NK-92 treated with Interleukin-12 subunit alpha and Interleukin-12 subunit beta, amount 100 ng/mL, for 24 hours (cell line): Measurements from ENCODE around the gene MLX.
"Not testable (repeated sequence)": the region's sequence is repeated elsewhere in the genome, so short reads cannot be mapped to it uniquely, and the experiment has no call there.

Experiments used
- DNase-seq: peaks from one replicate; lab custom pipeline; 2025; lab: John Stamatoyannopoulos, UW

Gene MLX

DNA sequence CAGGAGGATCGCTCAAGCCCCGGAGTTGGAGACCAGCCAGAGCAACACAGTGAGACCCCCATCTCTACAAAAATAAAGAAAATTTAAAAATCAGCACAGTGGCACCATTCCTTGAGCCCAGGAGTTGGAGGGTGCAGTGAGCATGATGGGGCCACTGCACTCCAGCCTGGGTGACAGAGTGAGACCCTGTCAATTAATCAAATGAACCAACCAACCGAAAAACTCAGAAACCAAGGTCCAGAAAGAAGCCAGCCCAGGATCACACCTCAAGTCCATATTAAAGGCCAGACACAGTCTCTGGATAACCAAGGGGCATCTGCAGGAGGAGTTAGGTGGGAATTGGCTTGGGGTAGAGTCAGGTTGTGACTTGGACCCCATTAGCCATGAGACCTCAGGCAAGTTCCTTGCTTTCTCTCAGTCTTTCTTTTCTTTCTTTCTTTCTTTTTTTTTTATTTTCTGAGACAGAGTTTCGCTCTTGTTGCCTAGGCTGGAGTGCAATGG, 11.7 kb upstream of the MLX start:
- DNase-seq: no peak

DNA sequence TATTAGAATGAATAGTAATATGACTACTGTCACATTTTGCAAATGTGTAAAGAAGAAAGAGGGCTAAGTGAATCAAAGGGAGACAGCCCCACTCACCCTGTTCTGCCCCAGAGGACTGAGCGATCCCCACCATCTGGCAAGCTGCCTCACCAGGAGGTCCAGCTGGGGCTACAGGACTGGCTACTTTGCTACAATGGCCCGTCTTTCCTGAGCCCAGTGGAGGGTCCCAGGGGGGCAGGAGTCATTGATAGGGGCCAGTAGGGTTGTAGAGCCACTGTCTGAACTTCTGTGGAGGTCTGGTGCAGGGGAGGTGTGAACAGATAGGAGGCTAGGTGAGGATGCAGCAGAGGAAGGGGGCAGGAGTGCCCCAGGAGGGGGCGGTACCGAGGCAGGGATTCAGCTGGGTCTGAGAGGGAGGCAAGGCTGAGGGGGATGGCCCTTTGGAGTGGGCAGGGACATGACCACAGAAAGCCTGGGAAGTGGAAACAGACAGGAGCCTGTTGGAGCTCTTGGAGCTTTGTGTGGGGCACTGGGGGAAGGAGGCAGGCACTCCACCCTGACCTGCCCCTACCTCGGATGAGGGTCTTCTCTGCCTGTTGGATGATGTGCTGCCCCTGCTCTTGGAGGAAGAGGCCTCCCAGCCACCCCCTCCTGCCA, 10.8 kb upstream of the MLX start:
- DNase-seq: not testable (repeated sequence)

DNA sequence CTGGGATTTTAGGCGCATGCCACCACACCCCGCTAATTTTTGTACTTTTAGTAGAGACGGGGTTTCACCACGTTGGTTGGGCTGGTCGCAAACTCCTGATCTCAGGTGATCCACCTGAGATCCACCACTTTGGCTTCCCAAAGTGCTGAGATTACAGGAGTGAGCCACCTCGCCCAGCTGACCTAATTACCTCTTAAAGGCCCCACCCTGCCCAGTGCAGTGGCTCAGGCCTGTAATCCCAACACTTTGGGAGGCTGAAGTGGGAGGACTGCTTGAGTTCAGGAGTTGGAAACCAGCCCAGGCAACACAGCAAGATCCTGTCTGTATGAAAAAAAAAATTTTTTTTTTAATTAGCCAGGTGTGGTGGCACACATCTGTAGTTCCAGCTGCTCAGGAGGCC, 7.8 kb upstream of the MLX start:
- DNase-seq: no peak

DNA sequence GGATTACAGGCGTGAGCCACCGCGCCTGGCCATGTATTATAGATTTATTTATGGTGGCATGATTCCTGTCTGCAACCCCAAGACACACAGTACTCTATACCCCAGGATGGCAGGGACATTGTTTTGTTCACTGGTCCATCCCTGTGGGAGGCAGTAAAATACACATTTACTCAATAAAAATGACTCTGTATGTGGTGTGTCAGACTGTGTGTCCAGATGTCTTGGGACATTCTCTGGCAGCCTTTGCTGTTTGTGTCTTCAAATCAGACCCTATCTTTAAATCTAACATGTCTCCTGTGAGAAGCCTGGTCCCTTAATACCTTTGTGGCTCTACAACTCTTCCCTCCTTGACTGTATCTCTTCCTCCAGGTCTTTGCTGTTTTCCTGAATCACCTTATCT, 6.7 kb upstream of the MLX start:
- no peak for DNase-seq

DNA sequence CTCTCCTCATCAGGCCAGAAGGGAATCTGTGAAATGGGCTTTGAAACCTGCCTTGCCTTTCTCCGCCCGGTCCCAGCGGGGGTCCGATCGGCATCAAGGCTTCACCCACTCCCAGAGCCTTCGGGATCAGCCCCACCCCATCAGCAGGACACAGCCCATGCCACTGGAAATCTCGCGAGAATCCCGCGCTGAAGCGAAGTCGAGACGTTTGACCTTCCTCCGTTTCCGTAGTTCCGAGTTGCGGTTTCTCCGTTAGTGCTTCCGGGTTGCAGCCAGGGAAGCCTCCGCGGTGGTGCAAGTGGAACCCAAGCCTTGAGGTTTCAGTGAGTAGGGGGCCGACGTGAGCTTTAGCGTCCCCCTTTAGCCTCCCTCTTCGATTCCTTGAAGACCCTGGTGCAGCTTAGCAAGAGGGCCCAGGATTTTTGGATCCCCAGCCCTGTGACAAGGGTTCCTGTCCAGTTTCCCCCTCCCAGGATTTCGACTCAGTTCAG, 5.0 kb upstream of the MLX start, which contains the start of gene COASY:
COASY (plus strand) TSS at position 252 of the 491 bp plus-strand sequence. CDS start 475 bp downstream, outside the sequence.
- DNase-seq: peak; percentile 88

DNA sequence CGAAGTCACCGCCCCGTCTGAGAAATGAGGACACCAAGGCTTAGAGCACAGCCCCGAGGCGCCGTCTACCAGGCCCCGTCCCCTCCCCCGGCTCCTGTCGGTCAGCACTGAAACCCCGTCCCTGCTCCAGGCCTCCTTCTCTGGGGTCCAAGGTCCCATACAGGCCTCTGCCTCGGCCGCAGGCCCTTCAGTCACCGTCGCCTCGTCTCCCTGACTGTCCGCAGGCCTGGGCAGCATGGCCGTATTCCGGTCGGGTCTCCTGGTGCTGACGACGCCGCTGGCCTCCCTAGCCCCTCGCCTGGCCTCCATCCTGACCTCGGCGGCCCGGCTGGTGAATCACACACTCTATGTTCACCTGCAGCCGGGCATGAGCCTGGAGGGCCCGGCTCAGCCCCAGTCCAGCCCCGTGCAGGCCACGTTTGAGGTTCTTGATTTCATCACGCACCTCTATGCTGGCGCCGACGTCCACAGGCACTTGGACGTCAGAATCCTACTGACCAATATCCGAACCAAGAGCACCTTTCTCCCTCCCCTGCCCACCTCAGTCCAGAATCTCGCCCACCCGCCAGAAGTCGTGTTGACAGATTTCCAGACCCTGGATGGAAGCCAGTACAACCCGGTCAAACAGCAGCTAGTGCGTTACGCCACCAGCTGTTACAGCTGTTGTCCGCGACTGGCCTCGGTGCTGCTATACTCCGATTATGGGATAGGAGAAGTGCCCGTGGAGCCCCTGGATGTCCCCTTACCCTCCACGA, 4.3 kb upstream of the MLX start:
- DNase-seq: no peak

DNA sequence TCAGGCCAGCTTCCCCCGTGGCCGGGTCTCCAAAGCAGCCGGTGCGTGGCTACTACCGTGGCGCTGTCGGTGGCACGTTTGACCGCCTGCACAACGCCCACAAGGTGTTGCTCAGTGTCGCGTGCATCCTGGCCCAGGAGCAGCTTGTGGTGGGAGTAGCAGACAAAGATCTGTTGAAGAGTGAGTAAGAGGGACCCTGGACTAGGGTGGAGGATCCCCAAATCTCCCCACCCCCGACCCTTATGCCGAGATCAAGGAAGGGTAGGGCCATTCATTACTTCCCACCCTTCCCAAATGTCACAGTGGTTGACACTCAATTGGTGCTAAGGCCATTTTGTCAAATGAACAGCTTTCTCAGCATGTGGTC, 3.8 kb upstream of the MLX start:
- no peak for DNase-seq

DNA sequence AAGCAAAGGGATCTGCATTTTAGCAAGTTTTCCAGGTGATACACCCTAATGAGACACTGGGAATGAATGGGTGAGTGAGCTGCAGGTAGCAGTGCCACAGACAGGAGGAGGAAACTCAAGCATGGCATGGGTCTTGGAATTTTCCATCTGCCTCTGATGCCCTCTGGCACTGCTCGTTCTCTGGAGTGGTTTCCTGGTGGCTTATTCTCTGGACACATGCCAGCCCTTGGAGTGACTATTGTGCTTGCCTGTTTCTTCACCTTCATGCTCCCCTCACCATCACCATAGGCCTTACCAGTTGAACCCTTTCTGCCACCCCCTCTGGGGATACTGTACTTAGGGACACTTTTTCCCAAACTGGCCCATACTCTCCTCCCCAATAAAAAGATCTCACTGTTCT, 3.4 kb upstream of the MLX start:
- no peak for DNase-seq

DNA sequence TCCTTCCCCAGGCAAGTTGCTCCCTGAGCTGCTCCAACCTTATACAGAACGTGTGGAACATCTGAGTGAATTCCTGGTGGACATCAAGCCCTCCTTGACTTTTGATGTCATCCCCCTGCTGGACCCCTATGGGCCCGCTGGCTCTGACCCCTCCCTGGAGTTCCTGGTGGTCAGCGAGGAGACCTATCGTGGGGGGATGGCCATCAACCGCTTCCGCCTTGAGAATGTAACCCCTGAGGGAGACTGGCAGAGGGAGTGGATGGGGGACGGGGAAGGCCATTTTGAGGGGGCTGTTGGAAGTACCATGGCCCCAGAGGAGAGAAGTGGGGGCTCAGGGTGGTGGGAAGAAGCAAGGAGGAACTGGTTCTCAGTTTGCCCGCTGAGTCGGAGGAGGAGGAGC, 3.0 kb upstream of the MLX start:
- no peak for DNase-seq

DNA sequence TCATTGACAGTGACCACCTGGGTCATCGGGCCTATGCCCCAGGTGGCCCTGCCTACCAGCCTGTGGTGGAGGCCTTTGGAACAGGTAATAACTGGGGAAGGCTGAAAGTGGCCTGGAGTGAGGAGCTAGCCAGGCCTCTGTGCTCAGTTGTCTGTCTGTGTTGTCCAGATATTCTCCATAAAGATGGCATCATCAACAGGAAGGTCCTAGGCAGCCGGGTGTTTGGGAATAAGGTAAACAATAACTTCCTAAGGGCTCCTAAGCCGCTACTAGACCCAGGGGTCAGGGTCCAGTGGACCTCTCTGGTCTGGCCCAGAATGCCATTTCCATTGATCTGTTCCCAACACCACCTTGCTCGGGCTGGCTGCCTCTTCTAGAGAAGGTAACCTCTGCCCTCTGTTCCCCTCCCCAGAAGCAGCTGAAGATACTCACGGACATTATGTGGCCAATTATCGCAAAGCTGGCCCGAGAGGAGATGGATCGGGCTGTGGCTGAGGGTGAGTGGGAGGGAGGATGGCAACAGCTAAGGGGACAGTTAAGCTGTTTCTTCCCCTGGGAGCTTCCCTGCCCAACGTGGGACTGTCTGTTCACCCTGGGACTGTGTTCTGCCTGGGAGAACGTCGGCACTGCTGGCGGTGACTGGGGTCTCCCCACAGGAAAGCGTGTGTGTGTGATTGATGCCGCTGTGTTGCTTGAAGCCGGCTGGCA, 1.9 kb upstream of the MLX start:
- no peak for DNase-seq

DNA sequence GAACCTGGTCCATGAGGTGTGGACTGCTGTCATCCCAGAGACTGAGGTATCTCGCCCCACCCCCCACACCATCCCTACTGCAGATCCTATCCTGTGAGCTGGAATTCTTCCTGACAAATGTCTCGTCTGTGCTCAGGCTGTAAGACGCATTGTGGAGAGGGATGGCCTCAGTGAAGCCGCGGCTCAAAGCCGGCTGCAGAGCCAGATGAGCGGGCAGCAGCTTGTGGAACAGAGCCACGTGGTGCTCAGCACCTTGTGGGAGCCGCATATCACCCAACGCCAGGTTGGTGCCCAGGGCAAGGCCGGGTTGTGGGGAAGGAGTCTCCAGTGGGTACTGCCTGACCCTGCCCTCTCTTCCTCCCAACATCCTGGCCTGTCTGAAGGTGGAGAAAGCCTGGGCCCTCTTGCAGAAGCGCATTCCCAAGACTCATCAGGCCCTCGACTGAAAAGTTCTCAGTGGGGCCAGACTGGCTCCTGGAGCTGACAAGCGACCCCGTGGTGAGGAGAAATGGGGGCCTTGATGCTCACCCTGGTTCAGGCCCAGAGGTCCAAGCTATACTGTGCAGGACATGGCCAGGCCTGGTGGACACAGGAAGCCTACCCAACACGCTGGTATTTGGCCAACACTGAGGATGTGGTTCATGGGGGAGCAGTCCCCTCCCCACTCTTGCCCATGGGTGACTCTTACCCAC, 1.2 kb upstream of the MLX start:
- no peak for DNase-seq

DNA sequence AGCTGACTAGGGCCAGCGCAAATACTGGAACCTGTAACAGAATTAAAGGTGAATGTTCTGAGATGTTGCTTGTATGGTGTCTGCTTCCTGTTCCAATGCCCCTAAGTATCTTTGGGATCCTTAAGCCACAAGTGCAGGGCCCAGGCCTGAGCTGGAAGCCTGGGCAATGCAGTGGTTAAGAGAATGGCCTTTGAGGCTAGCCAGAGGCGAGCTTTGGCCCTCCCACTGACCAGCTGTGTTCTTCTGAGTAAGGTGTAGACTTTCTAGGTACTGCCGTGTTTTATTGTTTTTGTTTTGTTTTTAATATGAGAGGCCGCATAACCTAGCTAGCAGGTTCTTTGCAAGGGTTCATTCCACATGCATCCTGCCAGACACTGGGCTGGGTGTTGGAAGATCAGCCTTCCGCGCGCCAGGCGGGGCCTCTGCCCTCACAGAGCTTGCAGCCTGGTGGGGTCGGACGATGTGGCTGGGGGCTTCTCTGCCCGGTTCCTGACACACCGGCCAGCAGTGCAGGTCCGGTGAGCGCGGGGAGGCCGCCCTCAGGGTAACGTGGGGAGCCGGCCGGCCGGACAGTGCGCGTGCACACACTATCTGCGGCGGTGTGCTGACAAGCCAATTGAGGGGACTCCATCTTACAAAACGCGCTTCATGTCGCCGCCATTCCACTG, 551 bp upstream of the MLX start:
- no peak for DNase-seq

DNA sequence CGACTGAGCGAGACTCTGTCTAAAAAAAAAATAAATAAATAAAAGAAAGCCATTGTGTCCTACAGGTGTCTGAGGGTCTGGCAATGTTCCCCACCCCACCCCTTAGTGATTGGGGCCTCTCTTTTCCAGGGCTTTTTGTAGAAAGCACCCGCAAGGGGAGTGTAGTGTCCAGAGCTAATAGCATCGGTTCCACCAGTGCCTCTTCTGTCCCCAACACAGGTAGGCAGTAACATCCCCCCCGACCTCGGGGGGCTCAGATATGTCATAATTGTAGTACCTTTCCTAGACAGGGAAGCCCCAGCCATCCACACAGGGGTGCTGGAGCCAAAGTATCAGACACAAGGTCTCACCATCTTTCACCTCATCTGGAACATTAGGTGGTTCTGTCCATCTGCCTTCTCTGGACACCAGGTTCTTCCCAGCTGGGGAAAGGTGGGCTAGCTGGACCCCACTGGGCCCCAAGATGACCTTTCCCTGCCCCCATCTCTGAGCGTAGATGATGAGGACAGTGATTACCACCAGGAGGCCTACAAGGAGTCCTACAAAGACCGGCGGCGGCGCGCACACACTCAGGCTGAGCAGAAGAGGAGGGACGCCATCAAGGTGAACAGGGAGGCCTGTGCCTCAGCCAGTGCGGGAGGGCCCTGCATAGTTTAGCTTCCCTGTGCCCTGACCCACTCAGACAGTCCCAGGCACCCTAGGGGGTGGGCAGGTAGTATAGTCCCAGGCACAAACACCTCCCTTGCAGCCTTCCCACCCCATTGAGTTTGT, 1.6 kb downstream of the MLX start:
- DNase-seq: no peak

DNA sequence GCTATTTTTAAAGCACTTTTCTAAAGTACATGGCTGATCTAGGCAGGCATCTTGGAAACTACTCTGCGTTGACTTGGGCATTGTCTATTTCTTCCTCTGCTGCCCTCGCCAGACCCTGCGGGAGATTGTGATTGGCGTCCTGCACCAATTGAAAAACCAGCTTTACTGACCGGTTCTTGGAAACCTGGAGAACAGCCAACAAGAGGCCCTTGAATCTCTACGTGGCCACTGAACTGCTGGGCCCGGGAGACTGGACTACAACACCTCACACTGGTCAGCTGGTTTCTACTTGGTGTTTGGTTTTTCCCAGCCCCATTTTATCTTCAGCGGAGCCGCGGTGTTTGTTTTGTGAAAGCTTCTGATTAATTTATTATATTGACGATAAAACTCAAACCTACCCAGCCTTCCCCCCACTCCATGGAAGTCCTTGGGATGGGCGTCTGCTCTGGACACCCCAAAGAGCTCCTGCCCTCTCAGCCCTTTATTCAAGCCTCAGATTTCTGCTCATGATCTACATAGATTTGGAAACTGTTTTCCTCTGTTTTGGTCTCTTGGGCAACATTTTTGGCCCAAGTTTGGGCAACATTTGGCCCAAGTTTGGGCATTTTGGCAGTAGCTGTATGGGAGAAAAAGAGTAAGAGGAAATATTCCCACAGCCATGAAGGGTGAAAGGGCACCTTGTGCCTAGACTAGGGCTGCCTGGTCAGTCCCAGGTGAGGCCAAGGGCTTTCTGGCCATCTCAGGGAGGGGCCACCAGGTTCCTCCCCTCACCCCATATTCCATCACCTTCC, 4.7 kb downstream of the MLX start:
- DNase-seq: no peak

DNA sequence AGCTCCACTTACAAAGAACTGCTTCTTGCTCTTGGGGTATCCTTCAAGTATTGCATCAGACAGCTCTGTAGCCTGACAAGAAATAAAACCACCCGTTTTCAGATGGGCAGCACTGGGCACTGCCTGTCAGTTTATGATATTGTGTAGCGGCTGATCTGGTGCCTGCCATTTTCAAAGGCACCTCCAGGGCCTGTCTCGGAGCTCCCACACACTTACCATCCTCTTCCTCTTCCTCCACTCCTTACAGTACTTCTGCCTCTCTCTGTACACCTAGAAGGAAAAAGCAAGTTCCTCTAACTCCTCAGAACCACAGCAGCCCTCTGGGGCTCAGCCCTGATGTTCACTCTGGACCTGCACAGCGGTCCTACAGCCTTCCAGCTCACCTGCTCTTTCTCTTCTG, 6.2 kb downstream of the MLX start:
- DNase-seq: no peak

DNA sequence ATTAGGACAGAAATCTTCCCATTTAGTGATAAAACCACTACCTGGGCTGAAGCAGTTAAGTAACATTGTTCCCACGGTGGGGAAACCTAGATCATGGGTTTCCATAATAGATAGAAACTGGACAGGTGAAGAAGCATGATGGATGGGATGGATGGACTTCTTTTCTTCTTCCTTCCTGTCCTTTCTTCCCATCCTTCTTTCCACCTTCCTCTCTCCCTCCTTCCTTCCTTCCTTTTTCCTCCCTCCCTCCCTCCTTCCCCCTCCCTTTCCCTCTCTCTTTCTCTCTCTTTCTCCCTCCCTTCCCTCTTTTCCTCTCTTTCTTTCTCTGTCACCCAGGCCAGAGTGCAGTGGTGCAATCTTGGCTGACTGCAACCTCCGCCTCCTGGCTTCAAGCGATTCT, 7.6 kb downstream of the MLX start:
- no peak for DNase-seq

DNA sequence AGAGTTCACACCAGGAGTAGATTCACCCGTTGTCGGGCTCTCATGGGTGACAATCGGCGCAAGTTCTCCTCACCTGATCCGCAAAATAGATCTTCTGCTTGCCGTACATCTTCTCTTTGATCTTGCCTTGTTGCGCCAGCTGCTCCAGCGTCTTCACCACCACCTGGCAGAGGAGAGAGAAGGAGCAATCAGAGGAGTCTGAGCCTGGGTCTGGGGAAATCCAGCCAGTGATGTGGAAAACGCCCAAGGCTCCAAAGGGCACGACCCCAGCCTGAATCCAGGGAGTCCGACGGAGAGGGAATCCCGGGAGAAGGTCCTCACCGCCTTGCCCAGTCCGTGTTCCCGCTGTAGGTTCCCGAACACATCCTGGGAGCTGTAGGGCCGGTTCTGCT, 10.2 kb downstream of the MLX start:
- DNase-seq: no peak

DNA sequence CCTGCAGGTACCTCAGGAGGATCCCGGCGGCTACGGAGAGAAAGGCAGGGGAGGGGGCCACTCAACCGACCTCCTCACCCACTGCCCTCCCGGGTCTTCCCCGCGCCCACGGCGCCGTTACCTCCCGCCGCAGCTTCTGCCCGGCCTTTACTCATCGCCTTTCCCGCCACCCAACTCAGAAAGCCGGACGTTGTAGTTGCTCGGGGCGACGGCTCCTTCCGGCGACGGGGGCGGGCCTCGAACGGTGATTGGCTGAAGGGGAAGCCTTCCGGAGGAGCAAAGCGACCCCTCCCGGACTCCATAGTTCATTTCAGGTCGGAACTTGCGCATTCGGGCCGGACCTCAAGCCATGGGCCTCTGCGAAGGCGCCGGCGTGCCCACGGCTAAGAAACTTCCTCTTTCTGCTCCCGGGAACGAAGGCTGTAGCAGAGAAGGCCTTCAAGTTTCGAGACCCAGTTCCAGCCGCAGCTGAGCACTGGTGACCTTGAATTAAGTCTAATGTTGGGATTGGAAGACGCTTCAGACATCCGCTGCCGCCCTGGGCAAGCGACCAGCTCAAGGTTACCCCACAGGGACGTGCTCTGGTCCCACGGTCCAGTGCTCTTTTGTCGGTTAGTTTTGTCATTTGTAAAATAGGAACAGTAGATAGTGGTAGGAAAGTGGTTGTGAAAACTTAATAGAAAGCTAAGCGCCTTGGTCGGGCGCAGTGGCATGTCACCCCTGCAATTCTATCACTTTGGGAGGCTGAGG, 10.8 kb downstream of the MLX start, which contains the start of gene PSMC3IP:
PSMC3IP (minus strand) TSS at position 198 of the 750 bp plus-strand sequence; CDS start at position 155, 43 bp downstream.
- peak; percentile 93 for DNase-seq

DNA sequence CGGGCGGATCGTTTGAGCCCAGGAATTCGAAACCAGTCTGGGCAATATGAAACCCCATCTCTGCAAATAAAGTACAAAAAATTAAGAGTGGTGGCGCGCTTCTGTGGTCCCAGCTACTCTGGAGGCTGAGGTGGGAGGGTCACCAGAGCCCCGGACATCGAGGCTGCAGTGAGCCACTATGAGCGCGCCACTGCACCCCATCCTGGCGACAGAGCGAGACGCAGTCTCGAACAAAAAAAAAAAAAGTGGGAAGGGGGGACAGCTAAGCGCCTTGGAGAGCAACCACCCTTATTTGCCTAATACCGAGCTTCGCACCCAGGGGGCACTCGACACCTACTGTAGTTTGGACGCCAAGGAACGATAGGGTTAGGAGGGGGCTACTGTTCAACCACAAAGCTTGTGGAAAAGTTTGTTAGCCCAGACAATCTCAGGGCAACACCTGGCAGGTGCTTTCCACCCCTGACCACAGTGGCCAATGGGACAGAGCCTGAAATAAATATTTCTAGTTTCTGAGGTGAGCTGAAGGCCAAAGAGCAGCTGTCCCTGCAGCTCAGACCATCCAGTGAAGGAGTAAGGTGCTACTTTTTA, 11.5 kb downstream of the MLX start:
- peak; percentile 53 for DNase-seq
